NCI-H526 treated with DMSO at 0.1 percent for 48 hours (cell line): Measurements from ENCODE around the gene MRPS34.

Source experiments
- DNase-seq: peaks from one replicate; lab custom pipeline; 2025; lab: John Stamatoyannopoulos, UW

Gene MRPS34

GRCh38 chr16:1769402-1770300 is 3.3 kb downstream of the MRPS34 start:
- no peak for DNase-seq

GRCh38 chr16:1768767-1769401 is 4.0 kb downstream of the MRPS34 start:
- no peak for DNase-seq

GRCh38 chr16:1768061-1768766 is 4.7 kb downstream of the MRPS34 start:
- DNase-seq = no peak

- DNase-seq = no peak
Measured at GRCh38 chr16:1767116-1767994, 5.6 kb downstream of the MRPS34 start.

- no peak for DNase-seq
Measured at GRCh38 chr16:1766701-1767100, 6.2 kb downstream of the MRPS34 start.

GRCh38 chr16:1766231-1766630 is 6.7 kb downstream of the MRPS34 start:
- no peak for DNase-seq

GRCh38 chr16:1765826-1766225 is 7.1 kb downstream of the MRPS34 start:
- DNase-seq = no peak

- no peak for DNase-seq
Measured at GRCh38 chr16:1764971-1765370, 8.0 kb downstream of the MRPS34 start.

GRCh38 chr16:1763521-1764511 is 9.1 kb downstream of the MRPS34 start:
- DNase-seq = no peak

GRCh38 chr16:1762879-1763520 is 9.9 kb downstream of the MRPS34 start:
- no peak for DNase-seq

- no peak for DNase-seq
Measured at GRCh38 chr16:1762196-1762878, 10.6 kb downstream of the MRPS34 start.

GRCh38 chr16:1761751-1762150 is 11.2 kb downstream of the MRPS34 start:
- no peak for DNase-seq

GRCh38 chr16:1760911-1761310 is 12.0 kb downstream of the MRPS34 start:
- no peak for DNase-seq

GRCh38 chr16:1759511-1759910 is 13.4 kb downstream of the MRPS34 start:
- no peak for DNase-seq

GRCh38 chr16:1758923-1759322 is 14.0 kb downstream of the MRPS34 start:
- DNase-seq = no peak

- no peak for DNase-seq
Measured at GRCh38 chr16:1757714-1758461, 15.0 kb downstream of the MRPS34 start.

- DNase-seq = no peak
Measured at GRCh38 chr16:1754204-1754603, 18.7 kb downstream of the MRPS34 start.

GRCh38 chr16:1752853-1753252 is 20.1 kb downstream of the MRPS34 start:
- DNase-seq = no peak

- DNase-seq = no peak
Measured at GRCh38 chr16:1751946-1752345, 21.0 kb downstream of the MRPS34 start.
